Esophagus muscularis mucosa (tissue), 4 donors: ENCODE measurements around the gene RPL22. TPM values are rescaled to one million over a fixed set of nuclear protein-coding genes. Genes with fewer than 3 reads are reported as not detected.

Source experiments
- DNase-seq: peaks from one replicate; pipeline ENCODE4 v3.0.0-alpha.2; 2017; ENCODE audit errors: extremely low spot score
- H3K27ac ChIP-seq, 4 donors: fragments of 200-600 bp; sonication (generic); replicated peaks in 1 of 4; 1 replicate in 3 of 4; 2 replicates in 1 of 4; pipeline ENCODE4 v1.5.1; 2016 to 2019; ENCODE audit warnings: mild to moderate bottlenecking in 1 of 4
- H3K27me3 ChIP-seq, 4 donors: fragments of 200-600 bp; sonication (generic); one replicate each; pipeline versions ENCODE4 v1.5.1 to v1.6.0; 2016 to 2019
- H3K36me3 ChIP-seq, 4 donors: fragments of 200-600 bp; sonication (generic); one replicate each; pipeline ENCODE4 v1.5.1; 2016 to 2019
- H3K4me1 ChIP-seq, 4 donors: fragments of 200-600 bp; sonication (generic); one replicate each; pipeline ENCODE4 v1.5.1; 2016 to 2019
- H3K4me3 ChIP-seq, 4 donors: fragments of 200-600 bp; sonication (generic); 1 replicate in 2 of 4; 2 replicates in 2 of 4; pipeline ENCODE4 v1.5.1; 2016 to 2019; ENCODE audit warnings: mild to moderate bottlenecking in 4 of 4, moderate library complexity in 1 of 4
- H3K9me3 ChIP-seq, 4 donors: fragments of 200-600 bp; sonication (generic); 1 replicate in 3 of 4; 2 replicates in 1 of 4; pipeline ENCODE4 v1.5.1; 2016 to 2019
- EP300 ChIP-seq: sonication (generic); formaldehyde crosslinking; IDR thresholded peaks from one replicate; pipeline ENCODE4 v1.6.1; 2017; ENCODE audit warnings: antibody characterized with exemption
- POLR2A ChIP-seq: fragments of 450-650 bp; IDR thresholded peaks from one replicate; pipeline ENCODE4 v1.6.1; 2017; ENCODE audit warnings: antibody characterized with exemption, moderate library complexity, mild to moderate bottlenecking, low read depth
- POLR2AphosphoS5 ChIP-seq, 2 donors: sonication (generic); formaldehyde crosslinking; IDR thresholded peaks; one replicate each; pipeline ENCODE4 v1.6.1; 2017; ENCODE audit warnings: antibody characterized with exemption in 2 of 2
- WGBS: methylation state at CpG from one replicate; pipeline ENCODE4 v1.1.5; 2018; 5-methylcytosine and 5-hydroxymethylcytosine counted together
- intact Hi-C: fragments of 100-400 bp; cut with DNase I; formaldehyde crosslinking; loops from one replicate; pipeline ENCODE4 v1.15.1; 2023
- total RNA-seq, 4 donors: library from RNA; depleted of rRNA; stranded (reverse); fragments of >200 nt; gene quantifications; one replicate each; pipeline versions ENCODE4 v1.1.0 to v1.2.1, GENCODE V29; 2016
- TF ChIP-seq, protein P1 (sequence below), 3 experiments: fragments of 200-600 bp in 2 of 3; fragments of 450-650 bp in 1 of 3; sonication (generic) in 2 of 3; IDR thresholded peaks; one replicate each; pipeline ENCODE4 v1.5.1; 2017 to 2019; ENCODE audit warnings: antibody characterized with exemption in 3 of 3, mild to moderate bottlenecking in 2 of 3, moderate library complexity in 1 of 3

Gene RPL22
- total RNA-seq, 4 donors from 2014 or later, result 150 to 225 (median 218) TPM

DNA sequence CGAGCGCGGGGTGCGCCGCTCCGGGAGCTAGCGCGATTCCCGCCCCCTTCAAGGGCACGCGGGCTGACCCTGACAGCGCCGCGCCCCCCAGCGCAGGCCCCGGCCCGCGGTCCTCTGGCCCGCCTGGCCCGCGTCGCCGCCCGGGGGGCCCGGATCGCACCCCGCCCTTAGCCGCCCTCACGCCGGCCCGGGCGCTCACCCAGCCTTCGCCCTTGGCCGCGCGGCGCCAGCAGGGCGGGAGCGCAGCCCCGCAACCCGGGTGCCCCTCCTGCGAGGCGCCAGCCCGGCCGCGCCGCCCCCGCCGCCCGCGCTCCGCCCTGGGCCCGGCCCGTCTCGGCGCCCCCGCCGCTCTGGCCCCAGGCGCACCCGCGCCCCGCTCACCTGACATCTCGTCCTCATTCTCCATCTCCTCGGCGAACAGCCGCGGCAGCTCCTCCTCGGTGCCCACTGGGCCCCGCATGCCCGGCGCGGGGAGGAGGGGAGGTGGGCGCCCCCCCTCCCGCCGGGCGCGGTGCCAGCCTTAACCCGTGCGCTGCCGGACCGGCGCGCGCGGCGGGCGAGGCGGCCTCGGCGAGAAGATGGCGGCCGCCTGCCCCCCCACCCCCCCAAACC is 19.7 kb downstream of the RPL22 start:
- Histone ChIP-seq H3K36me3 (peaks cover 0 to 6% (median 3%) of the 10 kb centered on the region in 4 donors), H3K27me3 (peaks cover 0 to 62% (median 14%) of the 10 kb centered on the region in 4 donors), H3K9me3 (no peaks in the 10 kb centered on the region), H3K4me1 (peaks cover 15 to 45% (median 37%) of the 10 kb centered on the region in 4 donors), H3K4me3 (peak overlapping the region; percentile 50 to 63 (median 51)), H3K27ac (peak overlapping the region; percentile 58 to 71 (median 62))
- intact Hi-C loops, result no loop called here
- 0% methylated on average over 16 of the region's 92 CpGs for WGBS
- DNase-seq, result no peak
- no peak for TF ChIP-seq POLR2A
- TF ChIP-seq EP300, result no peak
- TF ChIP-seq POLR2AphosphoS5 (IDR thresholded peaks at IDR 0.05), result no peak
- TF ChIP-seq, protein P1, sequence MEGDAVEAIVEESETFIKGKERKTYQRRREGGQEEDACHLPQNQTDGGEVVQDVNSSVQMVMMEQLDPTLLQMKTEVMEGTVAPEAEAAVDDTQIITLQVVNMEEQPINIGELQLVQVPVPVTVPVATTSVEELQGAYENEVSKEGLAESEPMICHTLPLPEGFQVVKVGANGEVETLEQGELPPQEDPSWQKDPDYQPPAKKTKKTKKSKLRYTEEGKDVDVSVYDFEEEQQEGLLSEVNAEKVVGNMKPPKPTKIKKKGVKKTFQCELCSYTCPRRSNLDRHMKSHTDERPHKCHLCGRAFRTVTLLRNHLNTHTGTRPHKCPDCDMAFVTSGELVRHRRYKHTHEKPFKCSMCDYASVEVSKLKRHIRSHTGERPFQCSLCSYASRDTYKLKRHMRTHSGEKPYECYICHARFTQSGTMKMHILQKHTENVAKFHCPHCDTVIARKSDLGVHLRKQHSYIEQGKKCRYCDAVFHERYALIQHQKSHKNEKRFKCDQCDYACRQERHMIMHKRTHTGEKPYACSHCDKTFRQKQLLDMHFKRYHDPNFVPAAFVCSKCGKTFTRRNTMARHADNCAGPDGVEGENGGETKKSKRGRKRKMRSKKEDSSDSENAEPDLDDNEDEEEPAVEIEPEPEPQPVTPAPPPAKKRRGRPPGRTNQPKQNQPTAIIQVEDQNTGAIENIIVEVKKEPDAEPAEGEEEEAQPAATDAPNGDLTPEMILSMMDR (IDR thresholded peaks at IDR 0.05), result no peak

DNA sequence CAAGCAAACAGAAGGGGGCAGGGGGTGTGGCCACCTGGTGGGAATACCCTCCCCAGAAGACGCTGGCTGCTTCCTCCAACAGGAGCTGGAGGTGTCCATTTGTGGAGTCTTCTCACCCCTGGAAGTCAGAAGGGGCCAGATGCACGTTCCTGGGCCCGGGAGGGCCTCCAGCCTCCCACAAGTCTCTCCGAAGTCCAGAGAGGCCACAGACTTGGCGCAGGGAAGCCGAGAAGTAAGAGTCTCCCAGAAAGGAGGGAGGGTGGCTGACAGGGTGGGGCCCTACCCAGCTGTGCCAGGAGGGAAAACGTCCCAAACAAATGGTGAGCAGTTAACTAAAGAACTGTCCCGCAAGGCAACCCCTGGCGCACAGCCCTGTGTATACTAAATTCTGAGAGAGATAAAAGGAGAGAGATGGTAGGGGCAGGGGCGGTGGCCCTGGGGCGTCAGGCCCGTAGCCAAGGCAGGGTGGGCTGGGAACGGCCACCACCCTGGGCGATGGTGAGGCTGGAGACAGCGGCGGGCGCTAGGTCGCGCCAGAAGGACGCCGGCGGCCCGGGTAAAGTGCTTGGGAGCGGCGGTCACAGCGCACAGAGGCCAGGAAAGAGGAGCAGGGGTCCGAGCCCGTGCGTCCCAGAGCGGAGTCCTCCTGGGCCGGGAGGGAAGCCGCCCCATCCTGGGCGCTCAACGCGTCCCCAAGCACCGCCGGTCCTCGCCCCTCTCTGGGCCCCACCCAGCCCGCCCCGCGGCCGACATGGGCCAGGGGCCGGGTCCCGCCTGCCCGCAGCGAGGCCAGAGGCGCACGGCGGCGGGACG is 20.4 kb downstream of the RPL22 start:
- Histone ChIP-seq H3K27ac (peak overlapping the region; percentile 30 to 47 (median 38)), H3K9me3 (no peaks in the 10 kb centered on the region), H3K4me3 (peak overlapping the region; percentile 50 to 63 (median 51)), H3K27me3 (peaks cover 0 to 67% (median 14%) of the 10 kb centered on the region in 4 donors), H3K4me1 (peaks cover 15 to 40% (median 36%) of the 10 kb centered on the region in 4 donors), H3K36me3 (no peaks in the 10 kb centered on the region)
- TF ChIP-seq, protein P1 (IDR thresholded peaks at IDR 0.05), result no peak
- 5% methylated on average over 10 of the region's 51 CpGs for WGBS
- intact Hi-C loops, result no loop called here
- no peak for DNase-seq

DNA sequence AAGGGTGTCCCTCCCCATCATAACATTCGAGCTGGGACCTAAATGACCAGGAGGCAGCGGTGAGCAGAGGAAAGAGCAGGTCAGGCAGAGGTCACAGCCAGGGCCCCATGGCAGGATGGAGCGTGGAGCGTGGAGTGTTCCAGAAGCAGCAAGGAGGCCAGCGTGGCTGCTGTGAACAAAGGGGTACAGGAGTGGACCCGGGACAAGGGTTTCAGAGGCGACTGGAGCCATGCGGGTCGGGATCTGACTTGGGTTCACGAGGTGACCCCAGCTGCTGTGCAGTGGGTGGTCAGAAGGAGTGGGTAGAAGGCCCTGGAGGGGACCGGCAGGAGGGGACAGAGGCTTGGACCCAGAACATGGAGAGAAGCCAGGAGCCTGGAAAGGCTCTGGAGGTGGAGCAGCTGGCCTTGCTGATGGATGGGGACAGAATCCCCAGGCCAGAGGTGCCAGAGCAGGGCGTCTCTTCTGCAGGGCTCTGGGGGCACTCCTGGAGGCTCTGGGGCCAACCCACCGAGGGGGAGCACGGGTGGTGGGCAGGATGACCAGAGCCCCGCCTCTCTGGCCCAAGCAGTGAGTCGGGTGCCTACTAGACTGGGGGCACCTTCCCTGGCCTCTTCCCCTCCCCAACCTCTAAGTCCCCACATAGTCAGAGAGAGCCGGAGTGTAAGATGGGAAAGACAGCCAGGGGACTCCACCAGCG is 21.6 kb downstream of the RPL22 start:
- TF ChIP-seq, protein P1 (IDR thresholded peaks at IDR 0.05), result no peak
- TF ChIP-seq POLR2AphosphoS5 (IDR thresholded peaks at IDR 0.05), result no peak
- TF ChIP-seq POLR2A, result no peak
- no peak for TF ChIP-seq EP300
- Histone ChIP-seq H3K4me3 (no peak overlapping the region), H3K27ac (no peak overlapping the region), H3K9me3 (no peaks in the 10 kb centered on the region), H3K27me3 (peaks cover 0 to 76% (median 14%) of the 10 kb centered on the region in 4 donors), H3K4me1 (peaks cover 15 to 40% (median 36%) of the 10 kb centered on the region in 4 donors), H3K36me3 (no peaks in the 10 kb centered on the region)
- DNase-seq, result no peak
- 81% methylated on average over 18 of the region's 18 CpGs for WGBS
- intact Hi-C loops, result no loop called here

DNA sequence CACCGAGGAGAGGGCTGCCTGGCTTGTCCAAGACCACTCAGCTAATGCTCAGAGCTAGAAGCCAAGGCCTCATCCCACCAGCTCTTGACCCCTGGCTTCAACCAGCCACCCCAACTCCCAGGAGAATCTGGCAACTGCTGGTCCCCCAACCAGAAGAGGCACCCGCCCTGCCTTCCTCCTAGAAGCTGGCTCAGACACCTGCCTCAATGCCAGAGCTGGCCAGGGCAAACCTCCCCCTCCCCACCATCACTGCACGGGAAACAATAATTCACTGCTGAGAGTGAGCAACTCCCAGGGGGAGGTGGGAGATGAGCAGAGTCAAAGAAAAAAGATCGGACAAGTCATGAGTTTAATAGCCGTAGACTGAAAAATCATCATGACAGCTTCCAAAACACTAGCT is 22.6 kb downstream of the RPL22 start:
- H3K4me1 ChIP-seq, result peaks cover 15 to 40% (median 35%) of the 10 kb centered on the region in 4 donors
- no peaks in the 10 kb centered on the region for H3K9me3 ChIP-seq
- no peak for DNase-seq
- H3K27me3 ChIP-seq, result peaks cover 0 to 87% (median 14%) of the 10 kb centered on the region in 4 donors
- intact Hi-C loops, result no loop called here
- no peak overlapping the region for H3K27ac ChIP-seq
- H3K36me3 ChIP-seq, result no peaks in the 10 kb centered on the region
- TF ChIP-seq POLR2A (no peak), EP300 (no peak), POLR2AphosphoS5 (IDR thresholded peaks at IDR 0.05) (no peak)
- TF ChIP-seq, protein P1 (IDR thresholded peaks at IDR 0.05), result no peak
- no peak overlapping the region for H3K4me3 ChIP-seq
- WGBS, result 75% methylated on average over 5 of the region's 5 CpGs
